Measurements from ENCODE around the gene PITPNM3.
A peak's percentile ranks its signal among the peaks of the same experiment; 100 is the strongest.

Gene PITPNM3

GRCh38 chr17:6551869-6552531, 4.4 kb downstream of the PITPNM3 start:
- DNase-seq (ENCODE audit: low read depth) = no peak

GRCh38 chr17:6551356-6551755, 5.0 kb downstream of the PITPNM3 start:
- DNase-seq (ENCODE audit: low read depth) = no peak

- DNase-seq (ENCODE audit: low read depth) = no peak
Observed at GRCh38 chr17:6549384-6550036, 6.8 kb downstream of the PITPNM3 start.

GRCh38 chr17:6548578-6549330, 7.6 kb downstream of the PITPNM3 start:
- DNase-seq (ENCODE audit: low read depth) = no peak

- DNase-seq (ENCODE audit: low read depth) = no peak
Observed at GRCh38 chr17:6548034-6548433, 8.3 kb downstream of the PITPNM3 start.

- DNase-seq (ENCODE audit: low read depth) = no peak
Observed at GRCh38 chr17:6547336-6547735, 9.0 kb downstream of the PITPNM3 start.

GRCh38 chr17:6546069-6546718, 10.2 kb downstream of the PITPNM3 start:
- peak; percentile 79 for DNase-seq (ENCODE audit: low read depth)

GRCh38 chr17:6545291-6545690, 11.1 kb downstream of the PITPNM3 start:
- no peak for DNase-seq (ENCODE audit: low read depth)

GRCh38 chr17:6544011-6544370, 12.4 kb downstream of the PITPNM3 start:
- no peak for DNase-seq (ENCODE audit: low read depth)

GRCh38 chr17:6543079-6544010, 13.0 kb downstream of the PITPNM3 start:
- DNase-seq (ENCODE audit: low read depth) = no peak

GRCh38 chr17:6542577-6542976, 13.8 kb downstream of the PITPNM3 start:
- DNase-seq (ENCODE audit: low read depth) = no peak

- no peak for DNase-seq (ENCODE audit: low read depth)
Observed at GRCh38 chr17:6541886-6542285, 14.5 kb downstream of the PITPNM3 start.

GRCh38 chr17:6539871-6540270, 16.5 kb downstream of the PITPNM3 start:
- no peak for DNase-seq (ENCODE audit: low read depth)

GRCh38 chr17:6536566-6537065, 19.7 kb downstream of the PITPNM3 start:
- no peak for DNase-seq (ENCODE audit: low read depth)

GRCh38 chr17:6536053-6536452, 20.3 kb downstream of the PITPNM3 start:
- DNase-seq (ENCODE audit: low read depth) = no peak

- no peak for DNase-seq (ENCODE audit: low read depth)
Observed at GRCh38 chr17:6534846-6535514, 21.4 kb downstream of the PITPNM3 start.

- no peak for DNase-seq (ENCODE audit: low read depth)
Observed at GRCh38 chr17:6532441-6532885, 23.9 kb downstream of the PITPNM3 start.

GRCh38 chr17:6531575-6531974, 24.8 kb downstream of the PITPNM3 start:
- no peak for DNase-seq (ENCODE audit: low read depth)

- DNase-seq (ENCODE audit: low read depth) = no peak
Observed at GRCh38 chr17:6530324-6530920, 25.9 kb downstream of the PITPNM3 start.

- no peak for DNase-seq (ENCODE audit: low read depth)
Observed at GRCh38 chr17:6528557-6528956, 27.8 kb downstream of the PITPNM3 start.
